PFSK-1 (cell line): ENCODE results near the gene HOTAIR.

ENCODE experiments used
- FOXP2 ChIP-seq: optimal IDR thresholded peaks from 2 replicates; pipeline ENCODE3; 2011; ENCODE audit warnings: borderline replicate concordance, control low read depth, inconsistent platforms; ENCODE audit not compliant: insufficient read depth; ENCODE audit errors: extremely low read length, extremely low read depth
- POLR2AphosphoS5 ChIP-seq: IDR thresholded peaks from 2 replicates; pipeline ENCODE4 v1.6.1; 2012; ENCODE audit warnings: low read depth, mild to moderate bottlenecking, control low read depth, low read length, moderate library complexity
- SIN3A ChIP-seq: IDR thresholded peaks from 2 replicates; pipeline ENCODE4 v1.6.1; 2012; ENCODE audit warnings: mild to moderate bottlenecking, low read length, moderate library complexity, borderline replicate concordance; ENCODE audit not compliant: insufficient read depth
- TAF1 ChIP-seq: IDR thresholded peaks from 2 replicates; pipeline ENCODE4 v1.6.1; 2012; ENCODE audit warnings: low read length, control low read depth, borderline replicate concordance; ENCODE audit not compliant: insufficient read depth
- TF ChIP-seq, protein P1 (sequence below), 2 experiments: IDR thresholded peaks; 2 replicates each; pipeline versions ENCODE4 v1.6.1 to v1.8.0; 2011 to 2012; ENCODE audit warnings: low read depth in 2 of 2, low read length in 2 of 2, control low read depth in 1 of 2, inconsistent platforms in 1 of 2, mild to moderate bottlenecking in 1 of 2, moderate library complexity in 1 of 2; ENCODE audit not compliant: insufficient read depth in 1 of 2

HOTAIR gene

DNA sequence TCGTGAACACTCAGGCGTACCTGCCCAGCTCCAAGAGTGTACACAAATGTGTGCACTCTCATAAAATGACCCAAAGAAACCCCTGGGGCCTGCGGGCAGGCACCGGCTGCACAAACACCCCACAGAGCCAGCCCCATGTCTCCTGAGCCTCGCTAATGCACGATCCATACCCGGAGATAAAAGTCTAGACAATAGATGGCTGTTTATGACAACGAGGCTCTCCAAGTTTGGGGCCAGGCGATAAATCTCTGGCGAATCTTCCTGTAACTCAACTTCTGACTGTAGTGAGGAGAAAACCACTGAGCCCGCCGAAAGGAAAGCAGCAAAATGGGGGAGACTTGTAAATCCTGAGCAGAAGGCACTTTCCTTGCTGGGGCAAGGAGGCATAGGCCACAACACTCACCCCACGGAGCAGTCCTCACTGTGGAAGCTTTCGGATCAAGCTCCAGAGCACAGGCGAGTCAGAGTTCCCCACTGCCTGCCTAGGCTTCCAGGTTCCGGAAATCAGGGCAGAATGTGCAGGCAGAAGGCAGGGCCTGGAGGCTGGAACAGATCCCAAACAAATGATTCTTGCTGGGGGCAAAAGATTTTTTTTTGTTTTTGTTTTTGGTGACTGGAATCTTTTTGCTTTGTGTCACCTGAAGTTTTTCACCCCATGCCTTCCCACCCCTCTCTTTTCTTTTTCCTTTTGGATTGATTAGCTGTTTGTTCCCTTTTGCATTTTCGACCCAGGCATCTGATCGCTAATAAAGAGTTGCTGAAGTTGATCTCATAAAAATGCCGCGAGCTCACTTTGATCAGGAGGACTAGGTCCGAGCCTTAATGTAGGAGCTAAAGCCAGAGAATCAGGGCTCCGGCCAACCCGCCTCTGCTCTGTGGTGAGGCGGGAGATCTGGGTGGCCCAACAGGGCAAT lies 6.3 kb downstream of the HOTAIR start:
- no peak for TF ChIP-seq SIN3A
- TF ChIP-seq FOXP2, result no peak

DNA sequence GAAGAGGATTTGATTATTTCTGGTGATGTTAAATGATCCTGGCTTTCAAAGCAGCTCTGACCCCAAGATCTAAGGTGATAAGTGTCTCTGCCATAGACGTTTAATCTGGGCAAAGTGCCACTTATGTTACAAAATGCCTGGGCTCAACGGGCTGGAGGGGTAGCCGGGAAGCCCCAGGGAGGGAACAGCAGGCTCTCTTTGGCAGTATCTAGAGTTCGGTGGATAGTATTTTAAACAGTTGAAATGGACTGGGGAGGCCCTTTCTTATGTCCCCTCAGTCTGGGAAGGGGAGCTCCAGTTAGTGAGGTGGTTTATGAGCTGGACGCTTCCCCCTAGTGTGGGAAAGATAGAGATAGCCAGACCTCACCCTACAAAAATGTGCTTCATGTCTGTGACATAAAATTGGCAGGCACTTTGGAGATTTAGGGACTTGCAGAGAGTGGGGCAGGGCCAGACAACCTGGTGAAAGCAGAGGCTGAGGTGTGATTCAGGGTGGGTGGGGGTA lies 7.3 kb downstream of the HOTAIR start:
- TF ChIP-seq POLR2AphosphoS5, result no peak
- TF ChIP-seq TAF1, result no peak

DNA sequence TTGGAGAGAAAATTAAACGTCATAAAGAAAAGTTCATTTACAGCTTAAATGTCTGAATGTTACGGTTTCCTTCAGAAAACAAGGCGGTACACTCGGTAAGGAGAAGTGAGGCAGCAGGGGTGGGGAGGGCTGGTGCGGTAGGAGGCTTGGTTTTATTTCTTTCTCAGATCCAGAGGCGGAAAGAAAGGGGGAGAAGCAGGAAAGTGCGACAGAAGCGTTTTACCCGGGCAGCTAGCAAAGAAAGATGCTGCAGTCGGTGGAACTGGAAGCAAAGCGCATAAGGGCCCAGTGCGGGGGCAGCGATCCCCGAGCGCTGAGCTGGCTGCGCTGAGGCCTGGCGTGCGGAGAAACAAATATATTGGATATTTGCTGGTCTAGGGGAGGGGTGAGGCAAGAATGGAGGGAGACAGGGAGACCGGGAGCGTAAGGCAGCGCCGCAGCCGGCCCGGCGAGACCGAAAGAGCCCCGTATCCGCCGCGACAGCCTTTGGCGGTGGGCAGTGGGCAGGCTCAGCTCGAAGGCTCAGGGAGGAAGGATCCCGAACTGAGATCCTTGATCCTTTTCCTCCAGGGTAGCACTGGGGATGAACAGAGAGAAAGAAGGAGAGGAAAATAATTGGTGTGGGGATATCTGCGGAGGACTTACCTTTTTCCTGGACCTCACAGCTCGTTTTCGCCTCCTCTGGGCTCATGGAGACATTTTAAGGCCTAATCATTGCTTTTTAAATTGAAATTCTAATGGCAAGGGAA lies 8.2 kb downstream of the HOTAIR start:
- TF ChIP-seq, protein P1, sequence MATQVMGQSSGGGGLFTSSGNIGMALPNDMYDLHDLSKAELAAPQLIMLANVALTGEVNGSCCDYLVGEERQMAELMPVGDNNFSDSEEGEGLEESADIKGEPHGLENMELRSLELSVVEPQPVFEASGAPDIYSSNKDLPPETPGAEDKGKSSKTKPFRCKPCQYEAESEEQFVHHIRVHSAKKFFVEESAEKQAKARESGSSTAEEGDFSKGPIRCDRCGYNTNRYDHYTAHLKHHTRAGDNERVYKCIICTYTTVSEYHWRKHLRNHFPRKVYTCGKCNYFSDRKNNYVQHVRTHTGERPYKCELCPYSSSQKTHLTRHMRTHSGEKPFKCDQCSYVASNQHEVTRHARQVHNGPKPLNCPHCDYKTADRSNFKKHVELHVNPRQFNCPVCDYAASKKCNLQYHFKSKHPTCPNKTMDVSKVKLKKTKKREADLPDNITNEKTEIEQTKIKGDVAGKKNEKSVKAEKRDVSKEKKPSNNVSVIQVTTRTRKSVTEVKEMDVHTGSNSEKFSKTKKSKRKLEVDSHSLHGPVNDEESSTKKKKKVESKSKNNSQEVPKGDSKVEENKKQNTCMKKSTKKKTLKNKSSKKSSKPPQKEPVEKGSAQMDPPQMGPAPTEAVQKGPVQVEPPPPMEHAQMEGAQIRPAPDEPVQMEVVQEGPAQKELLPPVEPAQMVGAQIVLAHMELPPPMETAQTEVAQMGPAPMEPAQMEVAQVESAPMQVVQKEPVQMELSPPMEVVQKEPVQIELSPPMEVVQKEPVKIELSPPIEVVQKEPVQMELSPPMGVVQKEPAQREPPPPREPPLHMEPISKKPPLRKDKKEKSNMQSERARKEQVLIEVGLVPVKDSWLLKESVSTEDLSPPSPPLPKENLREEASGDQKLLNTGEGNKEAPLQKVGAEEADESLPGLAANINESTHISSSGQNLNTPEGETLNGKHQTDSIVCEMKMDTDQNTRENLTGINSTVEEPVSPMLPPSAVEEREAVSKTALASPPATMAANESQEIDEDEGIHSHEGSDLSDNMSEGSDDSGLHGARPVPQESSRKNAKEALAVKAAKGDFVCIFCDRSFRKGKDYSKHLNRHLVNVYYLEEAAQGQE (IDR thresholded peaks at IDR 0.05; ENCODE audit: insufficient read depth in 1 of 2, low read depth in 2 of 2, low read length in 2 of 2), result no peak
- TF ChIP-seq FOXP2 (no peak), TAF1 (no peak), SIN3A (no peak), POLR2AphosphoS5 (no peak)

DNA sequence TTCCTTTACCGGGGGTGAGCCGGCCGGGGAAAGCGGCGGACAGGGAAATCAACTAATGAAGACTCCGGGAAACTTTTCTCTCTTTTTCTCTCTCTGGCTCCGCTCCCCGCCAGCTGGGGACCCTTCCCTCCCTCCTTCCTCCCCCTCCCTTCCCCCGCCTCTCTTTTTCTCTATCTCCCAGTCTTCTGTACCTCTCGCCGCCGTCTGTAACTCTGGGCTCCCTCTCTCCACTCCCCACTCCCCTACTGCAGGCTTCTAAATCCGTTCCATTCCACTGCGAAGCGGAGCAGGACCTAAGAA lies 8.7 kb downstream of the HOTAIR start:
- TF ChIP-seq POLR2AphosphoS5 (no peak), SIN3A (no peak), FOXP2 (no peak), TAF1 (no peak)
- TF ChIP-seq, protein P1 (IDR thresholded peaks at IDR 0.05; ENCODE audit: insufficient read depth in 1 of 2, low read depth in 2 of 2, low read length in 2 of 2), result no peak

DNA sequence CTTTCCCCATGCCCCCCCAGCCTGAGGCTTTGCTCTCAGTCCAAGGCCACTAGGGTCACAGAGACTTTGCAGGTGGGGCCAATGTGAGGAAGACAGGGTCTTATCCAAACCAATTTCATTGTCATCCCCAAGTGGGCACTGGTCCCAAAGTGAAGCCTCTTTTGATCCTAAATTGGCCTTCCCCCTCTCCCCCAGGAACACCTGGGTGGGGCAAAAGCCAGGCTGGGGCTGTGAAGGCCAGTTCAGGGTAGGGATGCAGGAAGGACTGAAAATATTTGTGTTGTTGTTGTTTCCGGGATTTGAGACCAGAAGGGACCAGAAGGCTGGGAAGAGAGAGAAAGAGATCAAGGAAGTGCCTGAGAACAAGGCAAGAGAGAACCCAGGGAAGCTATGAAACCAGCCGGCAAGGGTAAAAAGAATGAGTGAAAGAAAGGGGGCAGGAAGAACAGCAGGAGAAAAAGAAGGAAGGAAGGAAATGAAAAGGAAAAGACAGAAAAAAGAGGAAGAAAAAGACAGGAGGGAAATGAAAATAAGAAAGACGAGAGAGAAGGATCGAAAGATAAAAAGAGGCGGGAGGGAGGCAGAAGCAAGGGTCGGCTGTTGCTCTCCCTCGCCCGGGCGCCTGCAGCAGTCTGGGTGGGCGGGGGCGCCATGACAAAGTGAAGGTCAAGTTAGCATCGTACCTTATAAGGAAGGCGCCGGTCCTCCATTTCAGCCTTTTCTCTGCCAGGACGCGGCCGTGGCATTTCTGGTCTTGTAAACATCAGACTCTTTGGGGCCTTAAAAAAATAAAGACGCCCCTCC lies 9.3 kb downstream of the HOTAIR start:
- TF ChIP-seq POLR2AphosphoS5 (no peak), FOXP2 (no peak), SIN3A (no peak), TAF1 (no peak)
- TF ChIP-seq, protein P1 (IDR thresholded peaks at IDR 0.05; ENCODE audit: insufficient read depth in 1 of 2, low read depth in 2 of 2, low read length in 2 of 2), result no peak
